A549 (cell line): ENCODE data around the gene ZFAND2B. TPM values are rescaled to one million over a fixed set of nuclear protein-coding genes. Genes with fewer than 3 reads are reported as not detected.

ENCODE experiments used
- ATAC-seq, 2 experiments: fragments of 200-7000 bp in 1 of 2; fragments of >200 bp in 1 of 2; cut with Nextera tagmentation in 1 of 2; cut with Tn5 transposase in 1 of 2; 3 replicates each; pipeline versions ENCODE4 v1.8.0 to v1.9.1; 2018 to 2020; ENCODE audit warnings: mild to moderate bottlenecking in 1 of 2, moderate library complexity in 1 of 2
- CTCF ChIA-PET: fragments of 300-600 bp; sonication (Branson Sonifier 250); formaldehyde crosslinking; extraction: SDS; loops from one replicate; lab custom pipeline; 2021; ENCODE audit warnings: antibody characterized with exemption, inconsistent platforms; lab: Yijun Ruan, JAX
- POLR2A ChIA-PET: fragments of 350-600 bp; formaldehyde crosslinking; extraction: SDS; loops from one replicate; lab custom pipeline; 2021; ENCODE audit warnings: antibody characterized with exemption, inconsistent platforms; lab: Yijun Ruan, JAX
- DNase-seq, 2 experiments: peaks; one replicate each; pipeline versions ENCODE4 v3.0.0 to v3.0.0-alpha.2; 2011 to 2016; ENCODE audit warnings: low read depth in 1 of 2, low spot score in 1 of 2
- FAIRE-seq: peaks from 2 replicates; lab custom pipeline; 2011; peaks lifted over from hg19 to GRCh38; lab: Jason Lieb, UNC
- H3K27ac ChIP-seq, 2 experiments: fragments of >200 bp; sonication (Bioruptor Twin); formaldehyde crosslinking; 3 replicates each; pipeline ENCODE4 v1.5.1; 2016 to 2017
- H3K4me1 ChIP-seq: fragments of >200 bp; sonication (Bioruptor Twin); formaldehyde crosslinking; 3 replicates; pipeline ENCODE4 v1.6.1; 2016
- H3K4me2 ChIP-seq: fragments of >200 bp; sonication (Bioruptor Twin); formaldehyde crosslinking; 3 replicates; pipeline ENCODE4 v1.6.1; 2016
- H3K4me3 ChIP-seq: fragments of >200 bp; sonication (Bioruptor Twin); formaldehyde crosslinking; 3 replicates; pipeline ENCODE4 v1.5.1; 2016
- H3K9me3 ChIP-seq: fragments of >200 bp; sonication (Bioruptor Twin); formaldehyde crosslinking; 3 replicates; pipeline ENCODE4 v1.6.1; 2016
- BHLHE40 ChIP-seq: IDR thresholded peaks from 2 replicates; pipeline ENCODE4 v1.6.1; 2012; ENCODE audit warnings: low read depth, low read length, inconsistent platforms
- CBX2 ChIP-seq: fragments of 200-600 bp; sonication (generic); IDR thresholded peaks from 2 replicates; pipeline ENCODE4 v1.6.1; 2016; ENCODE audit warnings: low read depth, mild to moderate bottlenecking, borderline replicate concordance
- CHD2 ChIP-seq: fragments of 150-350 bp; IDR thresholded peaks from 2 replicates; pipeline ENCODE4 v1.6.1; 2014; ENCODE audit warnings: low read length; ENCODE audit not compliant: partially characterized antibody
- ESRRA ChIP-seq: fragments of 150-350 bp; IDR thresholded peaks from 2 replicates; pipeline ENCODE4 v1.6.1; 2014; ENCODE audit warnings: mild to moderate bottlenecking, low read length, borderline replicate concordance
- FOXS1 ChIP-seq: fragments of 250-450 bp; sonication (Bioruptor Pico); IDR thresholded peaks from 2 replicates; pipeline ENCODE4 v1.5.0; 2020; ENCODE audit warnings: mild to moderate bottlenecking, moderate library complexity
- HOXB13 ChIP-seq: fragments of 250-450 bp; sonication (Bioruptor Pico); IDR thresholded peaks from 2 replicates; pipeline ENCODE4 v1.5.0; 2020; ENCODE audit warnings: low read depth, mild to moderate bottlenecking, moderate library complexity
- KDM1A ChIP-seq: fragments of 200-600 bp; sonication (generic); IDR thresholded peaks from 2 replicates; pipeline ENCODE4 v1.6.1; 2016; ENCODE audit warnings: low read depth, mild to moderate bottlenecking
- MYC ChIP-seq: IDR thresholded peaks from 2 replicates; pipeline ENCODE4 v1.6.1; 2012; ENCODE audit warnings: mild to moderate bottlenecking, inconsistent platforms, low read length, improper control_type of control experiment, borderline replicate concordance
- NR3C1 ChIP-seq: fragments of >200 bp; sonication (Bioruptor Twin); formaldehyde crosslinking; IDR thresholded peaks from 3 replicates; pipeline ENCODE4 v1.6.1; 2017
- PHF8 ChIP-seq: fragments of 200-600 bp; sonication (generic); IDR thresholded peaks from 2 replicates; pipeline ENCODE4 v1.6.1; 2016; ENCODE audit warnings: low read depth, mild to moderate bottlenecking, antibody characterized with exemption, moderate library complexity, borderline replicate concordance
- POLR2A ChIP-seq: IDR thresholded peaks from 2 replicates; pipeline ENCODE4 v1.6.1; 2012; ENCODE audit warnings: mild to moderate bottlenecking, low read length
- RAD21 ChIP-seq, 2 experiments: fragments of >200 bp in 1 of 2; sonication (Bioruptor Twin) in 1 of 2; formaldehyde crosslinking in 1 of 2; IDR thresholded peaks in 1 of 2; conservative IDR thresholded peaks in 1 of 2; 2 replicates in 1 of 2; 3 replicates in 1 of 2; pipeline ENCODE4 v1.6.1; 2012 to 2018; ENCODE audit warnings: inconsistent platforms in 1 of 2
- RARB ChIP-seq: fragments of 250-450 bp; sonication (Bioruptor Pico); IDR thresholded peaks from 2 replicates; pipeline ENCODE4 v1.8.0; 2021; ENCODE audit warnings: mild to moderate bottlenecking, moderate library complexity
- RFX5 ChIP-seq: fragments of 450-650 bp; IDR thresholded peaks from 2 replicates; pipeline ENCODE4 v1.7.1; 2014; ENCODE audit warnings: antibody characterized with exemption, mild to moderate bottlenecking, moderate library complexity
- RNF2 ChIP-seq: fragments of 200-600 bp; sonication (generic); IDR thresholded peaks from 2 replicates; pipeline ENCODE4 v1.6.1; 2016; ENCODE audit warnings: low read depth, mild to moderate bottlenecking, antibody characterized with exemption, moderate library complexity, borderline replicate concordance
- SREBF2 ChIP-seq: fragments of 450-650 bp; IDR thresholded peaks from 2 replicates; pipeline ENCODE4 v1.6.1; 2014; ENCODE audit warnings: mild to moderate bottlenecking, moderate library complexity
- TFCP2L1 ChIP-seq: fragments of 250-450 bp; sonication (Bioruptor Pico); IDR thresholded peaks from 2 replicates; pipeline ENCODE4 v1.5.0; 2021; ENCODE audit warnings: mild to moderate bottlenecking
- ZSCAN20 ChIP-seq: fragments of 250-450 bp; sonication (Bioruptor Pico); IDR thresholded peaks from 2 replicates; pipeline ENCODE4 v1.8.0; 2022; ENCODE audit warnings: mild to moderate bottlenecking, moderate library complexity
- WGBS: methylation state at CpG from one replicate; pipeline ENCODE4 v1.1.6; 2017; ENCODE audit errors: missing lambda C conversion rate; 5-methylcytosine and 5-hydroxymethylcytosine counted together
- polyA plus RNA-seq, 4 experiments: library from polyadenylated mRNA; depleted of rRNA in 3 of 4; stranded (reverse); fragments of >200 nt; fragmentation: RNase III in 1 of 4; extraction: RNeasy Plus Mini Kit Qiagen cat#74134 plus additional on column Dnase treatment in 1 of 4; gene quantifications; 2 replicates in 3 of 4; 3 replicates in 1 of 4; pipeline ENCODE4 v1.2.3, GENCODE V29; 2011 to 2017
- TF ChIP-seq, protein P1 (sequence below): fragments of 150-350 bp; IDR thresholded peaks from 2 replicates; pipeline ENCODE4 v1.6.1; 2014; ENCODE audit warnings: low read depth, mild to moderate bottlenecking, low read length
- TF ChIP-seq, protein P2 (sequence below): fragments of >200 bp; sonication (Bioruptor Twin); formaldehyde crosslinking; IDR thresholded peaks from 3 replicates; pipeline ENCODE4 v1.6.1; 2016
- TF ChIP-seq, protein P3 (sequence below): IDR thresholded peaks from 2 replicates; pipeline ENCODE4 v1.6.1; 2012
- TF ChIP-seq, protein P4 (sequence below): fragments of 250-450 bp; sonication (Bioruptor Pico); IDR thresholded peaks from 2 replicates; pipeline ENCODE4 v1.5.0; 2020; ENCODE audit warnings: low read depth, mild to moderate bottlenecking, moderate library complexity

The ZFAND2B gene
- polyA plus RNA-seq, 2 of the 4 experiments (the other 2 are of a cell fraction): 21.2 to 29.1 TPM

DNA sequence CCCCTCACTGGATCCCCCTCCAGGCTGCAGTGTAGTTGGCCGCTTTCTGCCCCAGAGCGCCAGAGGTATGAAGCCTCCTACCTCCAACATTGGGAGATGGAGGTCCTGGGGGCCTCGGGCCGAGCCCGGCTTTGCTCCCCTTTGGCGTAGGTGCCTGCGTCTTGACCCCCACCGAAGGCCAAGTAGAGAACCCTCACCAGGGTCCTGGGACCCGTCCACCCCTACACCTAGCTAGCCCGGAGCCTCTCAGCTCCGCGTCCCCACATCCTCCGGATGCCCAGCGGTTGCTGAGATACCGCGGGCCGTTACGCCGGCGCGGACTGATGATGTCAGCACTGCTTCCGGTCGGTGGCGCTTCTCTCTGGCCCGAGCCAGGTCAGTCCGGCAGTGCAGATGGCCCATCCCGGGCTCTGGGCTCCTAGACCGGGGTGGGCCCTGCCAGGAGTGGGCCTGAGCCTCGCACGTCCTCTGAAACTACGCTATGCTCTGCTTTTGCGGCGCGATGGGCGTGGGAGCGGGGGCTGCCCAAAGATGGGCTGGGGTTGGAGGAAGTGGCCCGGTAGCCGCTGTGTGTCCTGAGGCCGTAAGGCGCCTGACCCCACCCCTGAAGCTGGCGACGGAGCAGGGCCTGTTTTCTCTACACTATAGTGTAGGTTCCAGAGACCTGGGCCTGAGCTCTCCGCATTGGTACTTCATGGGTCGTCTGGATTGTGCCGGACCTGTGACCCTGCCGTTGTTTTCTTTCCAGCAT is 38.7 kb downstream of the ZFAND2B start, which contains the start of the genes GLB1L and STK16 (continued):
- TF ChIP-seq, protein P1, sequence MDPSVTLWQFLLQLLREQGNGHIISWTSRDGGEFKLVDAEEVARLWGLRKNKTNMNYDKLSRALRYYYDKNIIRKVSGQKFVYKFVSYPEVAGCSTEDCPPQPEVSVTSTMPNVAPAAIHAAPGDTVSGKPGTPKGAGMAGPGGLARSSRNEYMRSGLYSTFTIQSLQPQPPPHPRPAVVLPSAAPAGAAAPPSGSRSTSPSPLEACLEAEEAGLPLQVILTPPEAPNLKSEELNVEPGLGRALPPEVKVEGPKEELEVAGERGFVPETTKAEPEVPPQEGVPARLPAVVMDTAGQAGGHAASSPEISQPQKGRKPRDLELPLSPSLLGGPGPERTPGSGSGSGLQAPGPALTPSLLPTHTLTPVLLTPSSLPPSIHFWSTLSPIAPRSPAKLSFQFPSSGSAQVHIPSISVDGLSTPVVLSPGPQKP: peak; percentile 71; the same call in 1 of the 2 replicates
- TF ChIP-seq RFX5 (peak; percentile 36; the same call in 1 of the 2 replicates), TFCP2L1 (CRISPR knock-in tag) (no peak), HOXB13 (CRISPR knock-in tag) (no peak), MYC (0 out of 2 replicates have a peak, but pooled peaks have one; percentile 27), NR3C1 (no peak)
- TF ChIP-seq, protein P2, sequence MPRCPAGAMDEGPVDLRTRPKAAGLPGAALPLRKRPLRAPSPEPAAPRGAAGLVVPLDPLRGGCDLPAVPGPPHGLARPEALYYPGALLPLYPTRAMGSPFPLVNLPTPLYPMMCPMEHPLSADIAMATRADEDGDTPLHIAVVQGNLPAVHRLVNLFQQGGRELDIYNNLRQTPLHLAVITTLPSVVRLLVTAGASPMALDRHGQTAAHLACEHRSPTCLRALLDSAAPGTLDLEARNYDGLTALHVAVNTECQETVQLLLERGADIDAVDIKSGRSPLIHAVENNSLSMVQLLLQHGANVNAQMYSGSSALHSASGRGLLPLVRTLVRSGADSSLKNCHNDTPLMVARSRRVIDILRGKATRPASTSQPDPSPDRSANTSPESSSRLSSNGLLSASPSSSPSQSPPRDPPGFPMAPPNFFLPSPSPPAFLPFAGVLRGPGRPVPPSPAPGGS: peak; percentile 73

DNA sequence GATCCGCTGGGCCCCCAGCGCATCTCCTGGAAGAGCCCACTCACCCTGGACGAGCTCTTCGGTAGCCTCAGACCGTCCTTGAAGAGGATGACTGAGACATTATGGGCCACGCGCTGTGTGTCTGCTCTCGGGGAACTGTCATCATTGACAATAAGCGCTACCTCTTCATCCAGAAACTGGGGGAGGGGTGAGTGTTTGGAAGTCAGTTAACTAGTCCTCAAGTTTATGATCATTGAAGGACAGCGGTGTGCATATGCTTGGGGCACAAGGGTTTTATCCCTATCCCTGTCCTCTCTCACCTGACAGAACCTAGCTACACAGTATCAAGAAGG is 39.3 kb downstream of the ZFAND2B start:
- Histone ChIP-seq H3K4me1 (peaks cover 56% of the 10 kb centered on the region), H3K27ac (peak overlapping the region; percentile 90 to 96), H3K4me2 (peak overlapping the region; percentile 90), H3K4me3 (peak overlapping the region; percentile 78), H3K9me3 (no peaks in the 10 kb centered on the region)
- FAIRE-seq: no peak
- POLR2A ChIA-PET: interaction anchor here (1.4 to 1.9 kb wide), 7 partner anchors 8 to 49 kb away, joined by 5 to 14 read pairs (median 10); partner anchors contain the start of genes ABCB6, ANKZF1, ATG9A and DNAJB2
- CTCF ChIA-PET: interaction anchor here (0.9 to 3.4 kb wide), 12 partner anchors 10 to 348 kb away, joined by 3 to 34 read pairs (median 4); partner anchors contain the start of gene DNAJB2
- 12% methylated on average over 10 of the region's 10 CpGs for WGBS
- DNase-seq: no peak
- ATAC-seq: peak in 1 of 2 experiments; percentile 0; a peak in 2 of 6 replicates
- no peak for TF ChIP-seq KDM1A
- TF ChIP-seq POLR2A: no peak
- no peak for TF ChIP-seq PHF8
- no peak for TF ChIP-seq RFX5
- TF ChIP-seq CHD2: no peak
- TF ChIP-seq RAD21 (conservative IDR thresholded peaks at IDR 0.05 in 1 of 2, IDR thresholded peaks at IDR 0.05 in 1 of 2): no peak
- no peak for TF ChIP-seq MYC
- TF ChIP-seq BHLHE40: no peak
- TF ChIP-seq ESRRA: no peak
- TF ChIP-seq FOXS1 (CRISPR knock-in tag): no peak
- no peak for TF ChIP-seq ZSCAN20 (CRISPR knock-in tag)
- no peak for TF ChIP-seq RARB (CRISPR knock-in tag)
- TF ChIP-seq, protein P3, sequence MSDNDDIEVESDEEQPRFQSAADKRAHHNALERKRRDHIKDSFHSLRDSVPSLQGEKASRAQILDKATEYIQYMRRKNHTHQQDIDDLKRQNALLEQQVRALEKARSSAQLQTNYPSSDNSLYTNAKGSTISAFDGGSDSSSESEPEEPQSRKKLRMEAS: no peak
- no peak for TF ChIP-seq SREBF2
- TF ChIP-seq CBX2: no peak
- TF ChIP-seq, protein P4, sequence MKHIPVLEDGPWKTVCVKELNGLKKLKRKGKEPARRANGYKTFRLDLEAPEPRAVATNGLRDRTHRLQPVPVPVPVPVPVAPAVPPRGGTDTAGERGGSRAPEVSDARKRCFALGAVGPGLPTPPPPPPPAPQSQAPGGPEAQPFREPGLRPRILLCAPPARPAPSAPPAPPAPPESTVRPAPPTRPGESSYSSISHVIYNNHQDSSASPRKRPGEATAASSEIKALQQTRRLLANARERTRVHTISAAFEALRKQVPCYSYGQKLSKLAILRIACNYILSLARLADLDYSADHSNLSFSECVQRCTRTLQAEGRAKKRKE (CRISPR knock-in tag): no peak
- no peak for TF ChIP-seq RNF2
- TF ChIP-seq, all 56 proteins: peak for 0
